Endothelial cell of hepatic sinusoid (primary cell): ENCODE results near the gene ARHGEF4.

Source experiments
- in situ Hi-C: cut with HindIII; loops from 2 replicates; pipeline ENCODE4 v1.10.0; 2017; ENCODE audit warnings: low sequenced_read_pairs

The ARHGEF4 gene

GRCh38 chr2:131004446-131005209 is 167.9 kb downstream of the ARHGEF4 start:
- in situ Hi-C loops, result no loop called here

GRCh38 chr2:131005216-131005935 is 168.7 kb downstream of the ARHGEF4 start:
- in situ Hi-C loops, result no loop called here

- in situ Hi-C loops, result no loop called here
Observed at GRCh38 chr2:131006561-131006960, 169.8 kb downstream of the ARHGEF4 start.

GRCh38 chr2:131008967-131009366 is 172.3 kb downstream of the ARHGEF4 start:
- in situ Hi-C loops, result no loop called here

- in situ Hi-C loops, result no loop called here
Observed at GRCh38 chr2:131009713-131010475, 173.2 kb downstream of the ARHGEF4 start.

- in situ Hi-C loops, result no loop called here
Observed at GRCh38 chr2:131010566-131010965, 173.9 kb downstream of the ARHGEF4 start.

GRCh38 chr2:131011486-131011885 is 174.8 kb downstream of the ARHGEF4 start:
- in situ Hi-C loops, result no loop called here

- in situ Hi-C loops, result no loop called here
Observed at GRCh38 chr2:131014141-131014540, 177.4 kb downstream of the ARHGEF4 start.

GRCh38 chr2:131015764-131016163 is 179.1 kb downstream of the ARHGEF4 start:
- in situ Hi-C loops, result no loop called here

GRCh38 chr2:131016826-131017741 is 180.4 kb downstream of the ARHGEF4 start:
- in situ Hi-C loops, result no loop called here

- in situ Hi-C loops, result no loop called here
Observed at GRCh38 chr2:131022731-131023130, 186.0 kb downstream of the ARHGEF4 start.

- in situ Hi-C loops, result no loop called here
Observed at GRCh38 chr2:131023758-131024157, 187.0 kb downstream of the ARHGEF4 start.

- in situ Hi-C loops, result no loop called here
Observed at GRCh38 chr2:131026919-131027318, 190.2 kb downstream of the ARHGEF4 start.

GRCh38 chr2:131027566-131028528 is 191.1 kb downstream of the ARHGEF4 start:
- in situ Hi-C loops, result no loop called here

- in situ Hi-C loops, result no loop called here
Observed at GRCh38 chr2:131029812-131030211, 193.1 kb downstream of the ARHGEF4 start.

- in situ Hi-C loops, result no loop called here
Observed at GRCh38 chr2:131030478-131030971, 193.8 kb downstream of the ARHGEF4 start.

- in situ Hi-C loops, result no loop called here
Observed at GRCh38 chr2:131031431-131031841, 194.7 kb downstream of the ARHGEF4 start.

- in situ Hi-C loops, result no loop called here
Observed at GRCh38 chr2:131031875-131032274, 195.2 kb downstream of the ARHGEF4 start.

- in situ Hi-C loops, result no loop called here
Observed at GRCh38 chr2:131032393-131032836, 195.7 kb downstream of the ARHGEF4 start.
